NB4 (cell line): ENCODE results near the gene KLF3.

Experiments used
- CTCF ChIP-seq: IDR thresholded peaks from one replicate; pipeline ENCODE4 v1.5.1; 2012; ENCODE audit warnings: low read depth, low read length
- MAX ChIP-seq: IDR thresholded peaks from 2 replicates; pipeline ENCODE4 v1.6.1; 2011; ENCODE audit warnings: low read depth, low read length
- POLR2A ChIP-seq: IDR thresholded peaks from 2 replicates; pipeline ENCODE4 v1.6.1; 2011; ENCODE audit warnings: mild to moderate bottlenecking; ENCODE audit not compliant: insufficient read length; ENCODE audit errors: extremely low read depth

GRCh38 chr4:38625508-38625907 lies 38.5 kb upstream of the KLF3 start:
- no peak for TF ChIP-seq CTCF
- no peak for TF ChIP-seq MAX
- TF ChIP-seq POLR2A: no peak
